Spleen (tissue), 11 donors: ENCODE results near the gene INTS6L. TPM values are rescaled to one million over a fixed set of nuclear protein-coding genes. Genes with fewer than 3 reads are reported as not detected.

Source experiments
- DNase-seq: peaks from one replicate; pipeline ENCODE4 v3.0.0-alpha.2; 2020
- H3K27ac ChIP-seq, 8 donors: fragments of 200-600 bp; sonication (generic) in 7 of 8; 1 replicate in 4 of 8; 2 replicates in 4 of 8; pipeline versions ENCODE4 v1.5.0 to v1.8.0; 2016 to 2021; ENCODE audit warnings: inconsistent platforms in 4 of 8, mild to moderate bottlenecking in 4 of 8, moderate library complexity in 1 of 8
- H3K27me3 ChIP-seq, 7 donors: fragments of 200-600 bp; sonication (generic) in 6 of 7; replicated peaks in 1 of 7; 1 replicate in 4 of 7; 2 replicates in 3 of 7; pipeline versions ENCODE4 v1.5.0 to v1.8.0; 2016 to 2021; ENCODE audit warnings: inconsistent platforms in 3 of 7, mild to moderate bottlenecking in 1 of 7
- H3K36me3 ChIP-seq, 6 donors: fragments of 200-600 bp; sonication (generic) in 5 of 6; 1 replicate in 4 of 6; 2 replicates in 2 of 6; pipeline versions ENCODE4 v1.5.0 to v1.8.0; 2016 to 2021; ENCODE audit warnings: inconsistent platforms in 2 of 6
- H3K4me1 ChIP-seq, 6 donors: fragments of 200-600 bp; sonication (generic) in 5 of 6; 1 replicate in 3 of 6; 2 replicates in 3 of 6; pipeline versions ENCODE4 v1.5.0 to v1.8.0; 2016 to 2021; ENCODE audit warnings: inconsistent platforms in 3 of 6
- H3K4me3 ChIP-seq, 8 donors: fragments of 200-600 bp; sonication (generic) in 7 of 8; 1 replicate in 4 of 8; 2 replicates in 4 of 8; pipeline versions ENCODE4 v1.5.0 to v1.8.0; 2016 to 2021; ENCODE audit warnings: inconsistent platforms in 4 of 8, mild to moderate bottlenecking in 4 of 8, moderate library complexity in 2 of 8
- H3K9me3 ChIP-seq, 8 donors: fragments of 200-600 bp; sonication (generic) in 7 of 8; 1 replicate in 4 of 8; 2 replicates in 4 of 8; pipeline versions ENCODE4 v1.5.0 to v1.8.0; 2016 to 2021; ENCODE audit warnings: inconsistent platforms in 4 of 8
- CTCF ChIP-seq, 11 experiments: fragments of 200-600 bp in 7 of 11; fragments of 450-650 bp in 4 of 11; sonication (generic) in 4 of 11; IDR thresholded peaks in 8 of 11; conservative IDR thresholded peaks in 3 of 11; 1 replicate in 7 of 11; 2 replicates in 4 of 11; pipeline versions ENCODE4 v1.4.0 to v1.8.0; 2016 to 2021; ENCODE audit warnings: antibody characterized with exemption in 11 of 11, inconsistent platforms in 4 of 11, mild to moderate bottlenecking in 1 of 11
- POLR2A ChIP-seq, 3 donors: fragments of 450-650 bp; IDR thresholded peaks; one replicate each; pipeline ENCODE4 v1.5.1; 2017; ENCODE audit warnings: antibody characterized with exemption in 3 of 3, mild to moderate bottlenecking in 1 of 3
- POLR2AphosphoS5 ChIP-seq, 3 donors: sonication (generic); formaldehyde crosslinking; IDR thresholded peaks; one replicate each; pipeline ENCODE4 v1.5.1; 2017; ENCODE audit warnings: antibody characterized with exemption in 3 of 3
- WGBS, 5 donors: extraction: QIAGEN DNeasy Blood & Tissue Kit in 3 of 5; methylation state at CpG; one replicate each; pipeline versions ENCODE4 v1.1.5 to v1.1.7; 2013 to 2018; 5-methylcytosine and 5-hydroxymethylcytosine counted together
- intact Hi-C: fragments of 100-400 bp; cut with DNase I; formaldehyde crosslinking; loops from one replicate; pipeline ENCODE4 v1.15.0; 2023; ENCODE audit warnings: low total_unique reads
- polyA plus RNA-seq, 3 donors: library from polyadenylated mRNA; stranded (reverse); fragments of 200-250 nt; gene quantifications; one replicate each; pipeline ENCODE4 v1.2.1, GENCODE V29; 2013
- total RNA-seq, 7 donors: library from RNA; depleted of rRNA in 3 of 7; stranded (reverse); fragments of >200 nt in 3 of 7; fragmentation: NEBNext Ultra II Directional in 4 of 7; extraction: Animal tissue kit (Norgen Biotek cat#: 25700) in 4 of 7; gene quantifications; one replicate each; pipeline versions ENCODE4 v1.1.0 to v1.2.1, GENCODE V29; 2016 to 2021
- donor health status: healthy with polysubstance abuse.
- donor health status: DM: no; HTN: no; CAD: no; lungs with moderate emphysema.
- donor health status: DM: no; HTN: no; CAD: no.
- donor health status: Bipolar disorder and iron deficiency.
- donor health status: healthy.
- donor health status: DM: no; HTN: no; CAD: no.
- donor health status: DM: yes; HTN: yes; CAD: no.

The INTS6L gene
- total and polyA plus RNA-seq, 10 donors = 17.5 to 36.0 (median 19.9) TPM

- intact Hi-C loops = no loop called here
- TF ChIP-seq POLR2AphosphoS5 (IDR thresholded peaks at IDR 0.05) (no peak), CTCF (IDR thresholded peaks at IDR 0.05 in 8 of 11, conservative IDR thresholded peaks at IDR 0.05 in 3 of 11) (no peak), POLR2A (IDR thresholded peaks at IDR 0.05) (no peak)
- Histone ChIP-seq H3K27me3 (no peaks in the 10 kb centered on the region), H3K9me3 (no peaks in the 10 kb centered on the region), H3K27ac (no peak overlapping the region), H3K4me1 (peaks cover 0 to 13% (median 3%) of the 10 kb centered on the region in 6 donors), H3K36me3 (no peaks in the 10 kb centered on the region), H3K4me3 (no peak overlapping the region)
- no peak for DNase-seq
- WGBS, 5 donors = 81 to 100% (median 100%) methylated on average over 1 of the region's 1 CpG
Measured at GRCh38 chrX:135530097-135530496, 9.6 kb downstream of the INTS6L start.

GRCh38 chrX:135531813-135532212 is 11.4 kb downstream of the INTS6L start:
- no peak overlapping the region for H3K4me3 ChIP-seq
- TF ChIP-seq POLR2AphosphoS5 (IDR thresholded peaks at IDR 0.05) = no peak
- TF ChIP-seq POLR2A (IDR thresholded peaks at IDR 0.05) = no peak
- TF ChIP-seq CTCF (IDR thresholded peaks at IDR 0.05 in 8 of 11, conservative IDR thresholded peaks at IDR 0.05 in 3 of 11) = no peak
- WGBS, 5 donors = 47 to 72% (median 58%) methylated on average over 1 of the region's 1 CpG
- no peaks in the 10 kb centered on the region for H3K27me3 ChIP-seq
- H3K36me3 ChIP-seq = no peaks in the 10 kb centered on the region
- H3K27ac ChIP-seq = no peak overlapping the region
- intact Hi-C loops = no loop called here
- H3K9me3 ChIP-seq = no peaks in the 10 kb centered on the region
- no peak for DNase-seq
- peaks cover 0 to 25% (median 5%) of the 10 kb centered on the region in 6 donors for H3K4me1 ChIP-seq

DNA sequence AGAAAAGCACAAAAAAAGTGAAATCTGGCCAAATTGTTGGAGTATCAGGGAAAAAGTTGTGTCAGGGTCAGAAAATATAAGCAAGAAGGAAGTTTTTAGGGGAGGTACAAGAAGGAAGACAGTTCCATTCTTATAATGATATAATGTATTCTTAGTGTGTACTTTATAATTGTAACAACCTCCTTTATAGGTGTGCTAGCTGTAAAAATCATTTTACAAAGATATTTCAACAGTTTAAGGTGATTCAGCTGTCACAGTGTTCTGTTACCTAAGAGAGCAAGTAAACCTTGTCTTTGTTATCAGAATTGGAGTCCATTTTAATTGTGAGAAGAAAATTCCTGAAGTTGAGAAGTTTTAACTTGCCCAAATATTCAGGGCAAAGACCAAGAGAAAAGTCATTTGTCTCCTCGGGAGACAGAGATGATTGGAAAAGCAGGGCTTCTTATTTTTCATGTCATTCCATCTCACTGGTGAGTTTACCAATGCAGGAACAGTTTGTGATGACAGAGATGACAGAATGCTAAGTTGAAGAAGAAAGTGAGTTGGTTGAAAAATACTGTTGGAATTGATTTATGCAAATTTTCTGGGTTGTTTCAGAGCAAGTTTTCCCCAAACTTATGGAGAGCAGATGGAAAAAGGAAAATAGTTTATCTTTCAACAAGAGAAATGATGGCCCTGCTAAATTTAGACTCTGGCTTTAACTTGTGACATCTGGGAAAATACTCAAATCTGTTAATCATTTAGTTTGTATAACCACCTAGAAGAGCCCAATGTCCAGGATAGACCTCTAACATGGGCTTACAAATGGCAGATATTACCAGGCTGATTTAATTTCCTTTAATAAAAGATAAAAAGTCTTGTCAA is 14.8 kb downstream of the INTS6L start:
- Histone ChIP-seq H3K27ac (no peak overlapping the region), H3K36me3 (no peaks in the 10 kb centered on the region), H3K4me1 (peaks cover 0 to 28% (median 9%) of the 10 kb centered on the region in 6 donors), H3K27me3 (no peaks in the 10 kb centered on the region), H3K9me3 (no peaks in the 10 kb centered on the region), H3K4me3 (no peak overlapping the region)
- DNase-seq = no peak
- intact Hi-C loops = no loop called here
- WGBS, 5 donors = 59 to 89% (median 83%) methylated on average over 1 of the region's 1 CpG
- TF ChIP-seq POLR2A (IDR thresholded peaks at IDR 0.05) (no peak), POLR2AphosphoS5 (IDR thresholded peaks at IDR 0.05) (no peak), CTCF (IDR thresholded peaks at IDR 0.05 in 8 of 11, conservative IDR thresholded peaks at IDR 0.05 in 3 of 11) (no peak)

GRCh38 chrX:135536877-135537276 is 16.4 kb downstream of the INTS6L start:
- no peaks in the 10 kb centered on the region for H3K36me3 ChIP-seq
- intact Hi-C loops = no loop called here
- no peaks in the 10 kb centered on the region for H3K9me3 ChIP-seq
- no peak for TF ChIP-seq POLR2AphosphoS5 (IDR thresholded peaks at IDR 0.05)
- no peak for TF ChIP-seq POLR2A (IDR thresholded peaks at IDR 0.05)
- no peak for TF ChIP-seq CTCF (IDR thresholded peaks at IDR 0.05 in 8 of 11, conservative IDR thresholded peaks at IDR 0.05 in 3 of 11)
- H3K4me3 ChIP-seq = no peak overlapping the region
- peaks cover 0 to 20% (median 6%) of the 10 kb centered on the region in 6 donors for H3K4me1 ChIP-seq
- H3K27me3 ChIP-seq = no peaks in the 10 kb centered on the region
- no peak for DNase-seq
- no peak overlapping the region for H3K27ac ChIP-seq
